ENCODE results near the gene BMP7. TPM values are rescaled to one million over a fixed set of nuclear protein-coding genes. Genes with fewer than 3 reads are reported as not detected.

BMP7 gene
- total and polyA plus RNA-seq, 9 of the 15 experiments (the other 6 are each of a cell fraction or from before 2014, with no cell fraction given), result 0.18 TPM; not detected in 8

DNA sequence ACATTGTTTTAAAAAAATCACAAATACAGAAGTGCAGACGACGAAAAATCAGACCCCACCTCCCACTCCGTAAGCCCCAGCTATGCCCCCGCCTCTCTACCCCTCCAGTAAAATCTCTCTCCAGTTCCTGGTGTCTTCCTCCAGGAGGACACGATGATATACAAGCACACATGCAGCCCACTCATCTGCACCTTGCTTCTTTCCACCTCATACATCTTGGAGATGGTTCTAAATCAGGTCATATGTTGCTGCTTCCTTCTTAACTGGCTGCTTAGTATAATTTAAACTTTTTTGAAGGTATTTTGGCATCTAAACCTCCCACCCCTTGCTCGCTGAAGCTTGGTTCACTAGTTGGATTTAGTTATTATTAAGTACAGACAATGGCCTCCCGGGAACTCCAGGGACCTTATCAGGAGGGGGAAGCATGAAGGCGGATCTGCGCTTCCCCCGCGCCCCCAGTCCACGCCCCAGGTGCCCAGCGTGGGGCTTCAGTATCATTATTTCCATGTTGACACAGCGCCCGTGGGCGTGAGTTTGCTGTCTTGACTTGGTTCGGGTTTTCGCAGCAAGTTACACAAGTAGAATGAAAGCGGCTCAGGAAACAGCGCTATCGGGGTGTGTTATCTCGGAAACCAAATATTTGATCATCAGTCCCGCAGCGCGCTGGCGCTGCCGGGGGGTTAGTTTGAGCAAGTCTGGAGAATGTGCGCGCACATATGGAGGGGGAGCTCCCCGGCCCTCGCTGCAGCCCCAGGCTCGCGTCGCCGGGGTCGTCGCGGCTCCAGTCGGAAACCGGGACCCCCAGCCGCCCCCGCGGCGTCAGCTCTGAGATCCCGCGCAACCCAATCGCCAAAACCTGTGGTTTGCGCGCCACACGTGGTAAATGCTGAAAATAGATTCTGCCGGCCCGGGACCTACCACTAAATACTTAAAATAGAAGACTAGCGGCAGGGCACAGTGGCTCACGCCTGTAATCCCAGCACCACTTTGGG lies 2.3 kb downstream of the BMP7 start (continued):
- TF ChIP-seq, protein P1, sequence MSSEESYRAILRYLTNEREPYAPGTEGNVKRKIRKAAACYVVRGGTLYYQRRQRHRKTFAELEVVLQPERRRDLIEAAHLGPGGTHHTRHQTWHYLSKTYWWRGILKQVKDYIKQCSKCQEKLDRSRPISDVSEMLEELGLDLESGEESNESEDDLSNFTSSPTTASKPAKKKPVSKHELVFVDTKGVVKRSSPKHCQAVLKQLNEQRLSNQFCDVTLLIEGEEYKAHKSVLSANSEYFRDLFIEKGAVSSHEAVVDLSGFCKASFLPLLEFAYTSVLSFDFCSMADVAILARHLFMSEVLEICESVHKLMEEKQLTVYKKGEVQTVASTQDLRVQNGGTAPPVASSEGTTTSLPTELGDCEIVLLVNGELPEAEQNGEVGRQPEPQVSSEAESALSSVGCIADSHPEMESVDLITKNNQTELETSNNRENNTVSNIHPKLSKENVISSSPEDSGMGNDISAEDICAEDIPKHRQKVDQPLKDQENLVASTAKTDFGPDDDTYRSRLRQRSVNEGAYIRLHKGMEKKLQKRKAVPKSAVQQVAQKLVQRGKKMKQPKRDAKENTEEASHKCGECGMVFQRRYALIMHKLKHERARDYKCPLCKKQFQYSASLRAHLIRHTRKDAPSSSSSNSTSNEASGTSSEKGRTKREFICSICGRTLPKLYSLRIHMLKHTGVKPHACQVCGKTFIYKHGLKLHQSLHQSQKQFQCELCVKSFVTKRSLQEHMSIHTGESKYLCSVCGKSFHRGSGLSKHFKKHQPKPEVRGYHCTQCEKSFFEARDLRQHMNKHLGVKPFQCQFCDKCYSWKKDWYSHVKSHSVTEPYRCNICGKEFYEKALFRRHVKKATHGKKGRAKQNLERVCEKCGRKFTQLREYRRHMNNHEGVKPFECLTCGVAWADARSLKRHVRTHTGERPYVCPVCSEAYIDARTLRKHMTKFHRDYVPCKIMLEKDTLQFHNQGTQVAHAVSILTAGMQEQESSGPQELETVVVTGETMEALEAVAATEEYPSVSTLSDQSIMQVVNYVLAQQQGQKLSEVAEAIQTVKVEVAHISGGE (CRISPR knock-in tag; IDR thresholded peaks at IDR 0.05), result peak in 1 of 3 experiments; percentile 95; a peak in 2 of 6 replicates
- peak in 1 of 2 experiments; percentile 22; a peak in 1 of 4 replicates for TF ChIP-seq BCLAF1 (IDR thresholded peaks at IDR 0.05; ENCODE audit: borderline replicate concordance in 1 of 2, control insufficient read depth in 1 of 2, low read depth in 2 of 2, low read length in 1 of 2)
- TF ChIP-seq EGR1 (conservative IDR thresholded peaks at IDR 0.05), result peak; percentile 57
- TF ChIP-seq NFATC3 (IDR thresholded peaks at IDR 0.05), result no peak

Data from K562 (cell line).